NT2/D1 (cell line): ENCODE measurements around the gene SLC35A5.

Experiments used
- SUZ12 ChIP-seq: IDR thresholded peaks from 2 replicates; pipeline ENCODE4 v1.6.1; 2011; ENCODE audit not compliant: insufficient read length, insufficient read depth; ENCODE audit errors: extremely low read depth
- ZNF274 ChIP-seq: IDR thresholded peaks from 2 replicates; pipeline ENCODE4 v1.6.1; 2011; ENCODE audit warnings: mild to moderate bottlenecking, low read depth, low read length

DNA sequence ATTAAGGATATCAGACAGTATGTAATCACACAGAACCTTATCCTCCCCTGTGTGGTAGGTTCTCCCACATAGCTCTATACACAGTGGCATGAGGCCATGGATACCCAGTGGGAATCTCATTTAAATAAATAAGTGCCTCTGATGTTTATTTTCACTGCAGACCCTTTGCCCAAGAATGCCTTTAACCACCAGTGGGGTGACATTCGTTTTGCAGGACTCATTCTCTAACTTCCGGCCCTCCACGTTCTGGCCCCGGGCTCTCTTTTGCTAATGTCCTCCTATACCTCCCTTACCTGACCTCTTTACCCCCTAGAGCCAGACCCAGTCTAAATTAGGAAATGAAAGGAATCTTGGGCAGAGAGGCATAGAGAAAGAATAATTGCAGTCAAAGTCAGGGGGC is 70.8 kb downstream of the SLC35A5 start:
- TF ChIP-seq ZNF274 (no peak), SUZ12 (no peak)
